SK-N-SH treated with all-trans-retinoic acid at 6 μM for 48 hours (cell line): Measurements from ENCODE around the gene DNM1.

Experiments used
- ATAC-seq: fragments of 200-7000 bp; cut with Tn5 transposase; 3 replicates; pipeline ENCODE4 v1.9.1; 2020; ENCODE audit warnings: mild to moderate bottlenecking, moderate library complexity
- ARNTL ChIP-seq: fragments of 450-650 bp; formaldehyde crosslinking; IDR thresholded peaks from 2 replicates; pipeline ENCODE4 v1.5.0; 2020; ENCODE audit warnings: low read depth, mild to moderate bottlenecking, moderate library complexity, borderline replicate concordance
- BACH2 ChIP-seq: fragments of 250-450 bp; sonication (Bioruptor Pico); IDR thresholded peaks from 2 replicates; pipeline ENCODE4 v1.9.0; 2021; ENCODE audit warnings: mild to moderate bottlenecking, borderline replicate concordance
- CREB5 ChIP-seq: fragments of 250-450 bp; sonication (Bioruptor Pico); IDR thresholded peaks from 2 replicates; pipeline ENCODE4 v1.5.1; 2020; ENCODE audit warnings: low read depth, mild to moderate bottlenecking, moderate library complexity
- CSDC2 ChIP-seq: fragments of 250-450 bp; sonication (Bioruptor Pico); IDR thresholded peaks from 2 replicates; pipeline ENCODE4 v1.5.0; 2020; ENCODE audit warnings: mild to moderate bottlenecking, moderate library complexity
- CSRNP3 ChIP-seq: fragments of 250-450 bp; sonication (Bioruptor Pico); IDR thresholded peaks from 2 replicates; pipeline ENCODE4 v1.5.1; 2021; ENCODE audit warnings: mild to moderate bottlenecking, moderate library complexity
- ESRRG ChIP-seq: fragments of 250-450 bp; sonication (Bioruptor Pico); IDR thresholded peaks from 2 replicates; pipeline ENCODE4 v1.6.1; 2021; ENCODE audit warnings: mild to moderate bottlenecking
- GLIS3 ChIP-seq: fragments of 250-450 bp; sonication (Bioruptor Pico); IDR thresholded peaks from 2 replicates; pipeline ENCODE4 v1.5.0; 2020; ENCODE audit warnings: mild to moderate bottlenecking, moderate library complexity
- ISL1 ChIP-seq: fragments of 250-450 bp; sonication (Bioruptor Pico); IDR thresholded peaks from 2 replicates; pipeline ENCODE4 v2.1.2; 2022; ENCODE audit warnings: mild to moderate bottlenecking, moderate library complexity
- OSR1 ChIP-seq: fragments of 250-450 bp; sonication (Bioruptor Pico); IDR thresholded peaks from 2 replicates; pipeline ENCODE4 v1.8.0; 2022; ENCODE audit warnings: moderate library complexity, mild to moderate bottlenecking, inconsistent platforms
- PATZ1 ChIP-seq: fragments of 250-450 bp; sonication (Bioruptor Pico); IDR thresholded peaks from 2 replicates; pipeline ENCODE4 v1.8.0; 2020; ENCODE audit warnings: mild to moderate bottlenecking, moderate library complexity, borderline replicate concordance
- POU6F1 ChIP-seq: fragments of 250-450 bp; sonication (Bioruptor Pico); IDR thresholded peaks from 2 replicates; pipeline ENCODE4 v1.8.0; 2021; ENCODE audit warnings: low read depth, mild to moderate bottlenecking, moderate library complexity, borderline replicate concordance
- PPARA ChIP-seq: fragments of 250-450 bp; sonication (Bioruptor Pico); IDR thresholded peaks from 2 replicates; pipeline ENCODE4 v1.5.0; 2020; ENCODE audit warnings: mild to moderate bottlenecking, borderline replicate concordance
- RARB ChIP-seq: fragments of 250-450 bp; sonication (Bioruptor Pico); IDR thresholded peaks from 2 replicates; pipeline ENCODE4 v1.8.0; 2021; ENCODE audit warnings: mild to moderate bottlenecking, moderate library complexity
- SNAI2 ChIP-seq: fragments of 250-450 bp; sonication (Bioruptor Pico); IDR thresholded peaks from 2 replicates; pipeline ENCODE4 v1.5.0; 2020; ENCODE audit warnings: mild to moderate bottlenecking, moderate library complexity
- TCF4 ChIP-seq: fragments of 250-450 bp; sonication (Bioruptor Pico); IDR thresholded peaks from 2 replicates; pipeline ENCODE4 v1.8.0; 2021; ENCODE audit warnings: mild to moderate bottlenecking, moderate library complexity, borderline replicate concordance
- TOX ChIP-seq: fragments of 250-450 bp; sonication (Bioruptor Pico); IDR thresholded peaks from 2 replicates; pipeline ENCODE4 v1.8.0; 2021; ENCODE audit warnings: mild to moderate bottlenecking, moderate library complexity, borderline replicate concordance
- TSHZ2 ChIP-seq: fragments of 250-450 bp; sonication (Bioruptor Pico); IDR thresholded peaks from 2 replicates; pipeline ENCODE4 v1.5.0; 2020; ENCODE audit warnings: mild to moderate bottlenecking, moderate library complexity
- ZC3H10 ChIP-seq: fragments of 250-450 bp; sonication (Bioruptor Pico); IDR thresholded peaks from 2 replicates; pipeline ENCODE4 v1.5.1; 2021; ENCODE audit warnings: mild to moderate bottlenecking, moderate library complexity
- ZFP3 ChIP-seq: fragments of 250-450 bp; sonication (Bioruptor Pico); IDR thresholded peaks from 2 replicates; pipeline ENCODE4 v1.5.0; 2020; ENCODE audit warnings: mild to moderate bottlenecking, moderate library complexity
- ZFP30 ChIP-seq: fragments of 450-650 bp; formaldehyde crosslinking; IDR thresholded peaks from 2 replicates; pipeline ENCODE4 v1.5.0; 2022; ENCODE audit warnings: mild to moderate bottlenecking, moderate library complexity
- ZNF565 ChIP-seq: fragments of 450-650 bp; formaldehyde crosslinking; conservative IDR thresholded peaks from 2 replicates; pipeline ENCODE4 v1.5.0; 2020; ENCODE audit warnings: low read depth, mild to moderate bottlenecking, moderate library complexity
- ZNF70 ChIP-seq: fragments of 450-650 bp; formaldehyde crosslinking; IDR thresholded peaks from 2 replicates; pipeline ENCODE4 v1.5.0; 2020; ENCODE audit warnings: mild to moderate bottlenecking, moderate library complexity
- ZNF8 ChIP-seq: fragments of 450-650 bp; formaldehyde crosslinking; IDR thresholded peaks from 2 replicates; pipeline ENCODE4 v1.5.0; 2020; ENCODE audit warnings: mild to moderate bottlenecking, moderate library complexity

Gene DNM1

GRCh38 chr9:128251732-128252100 lies 48.5 kb downstream of the DNM1 start:
- no peak for ATAC-seq
- no peak for TF ChIP-seq ZNF565 (CRISPR knock-in tag)
- no peak for TF ChIP-seq BACH2 (CRISPR knock-in tag)
- no peak for TF ChIP-seq GLIS3 (CRISPR knock-in tag)
- no peak for TF ChIP-seq ZC3H10 (CRISPR knock-in tag)
- no peak for TF ChIP-seq ZFP30 (CRISPR knock-in tag)
- TF ChIP-seq CREB5 = no peak
- no peak for TF ChIP-seq TCF4 (CRISPR knock-in tag)
- no peak for TF ChIP-seq ZNF70 (CRISPR knock-in tag)
- no peak for TF ChIP-seq PATZ1 (CRISPR knock-in tag)
- no peak for TF ChIP-seq ARNTL (CRISPR knock-in tag)
- no peak for TF ChIP-seq ZNF8
- TF ChIP-seq POU6F1 (CRISPR knock-in tag) = no peak
- no peak for TF ChIP-seq CSDC2 (CRISPR knock-in tag)
- no peak for TF ChIP-seq ISL1 (CRISPR knock-in tag)
- TF ChIP-seq SNAI2 (CRISPR knock-in tag) = no peak
- no peak for TF ChIP-seq PPARA (CRISPR knock-in tag)
- TF ChIP-seq ESRRG (CRISPR knock-in tag) = no peak
- TF ChIP-seq TOX (CRISPR knock-in tag) = no peak
- TF ChIP-seq TSHZ2 (CRISPR knock-in tag) = no peak

GRCh38 chr9:128252317-128253139 lies 49.3 kb downstream of the DNM1 start:
- no peak for TF ChIP-seq ZFP3 (CRISPR knock-in tag)
- TF ChIP-seq, all 23 proteins: peak for 0
- no peak for ATAC-seq

GRCh38 chr9:128253140-128253990 lies 50.2 kb downstream of the DNM1 start:
- ATAC-seq = no peak
- TF ChIP-seq BACH2 (CRISPR knock-in tag) = no peak
- no peak for TF ChIP-seq ZNF70 (CRISPR knock-in tag)
- TF ChIP-seq TOX (CRISPR knock-in tag) = no peak
- TF ChIP-seq SNAI2 (CRISPR knock-in tag) = no peak
- no peak for TF ChIP-seq ZFP30 (CRISPR knock-in tag)
- no peak for TF ChIP-seq POU6F1 (CRISPR knock-in tag)
- TF ChIP-seq OSR1 (CRISPR knock-in tag) = no peak
- TF ChIP-seq ISL1 (CRISPR knock-in tag) = no peak
- no peak for TF ChIP-seq RARB
- no peak for TF ChIP-seq CREB5
- no peak for TF ChIP-seq CSRNP3
- no peak for TF ChIP-seq PPARA (CRISPR knock-in tag)
- TF ChIP-seq ARNTL (CRISPR knock-in tag) = no peak
- no peak for TF ChIP-seq TCF4 (CRISPR knock-in tag)
- no peak for TF ChIP-seq ZNF8
- no peak for TF ChIP-seq ESRRG (CRISPR knock-in tag)
